Cardiac muscle cell (in vitro differentiated cells and primary cell): ENCODE results near the gene OR4X1. TPM values are rescaled to one million over a fixed set of nuclear protein-coding genes. Genes with fewer than 3 reads are reported as not detected.
"Not testable (repeated sequence)": the region's sequence is repeated elsewhere in the genome, so short reads cannot be mapped to it uniquely, and the experiment has no call there.

Experiments used
- DNase-seq, 2 donors: peaks; one replicate each; pipeline versions ENCODE4 v3.0.0 to v3.0.0-alpha.2; 2010 to 2017; ENCODE audit warnings: low read depth in 1 of 2, low spot score in 1 of 2
- H3K27ac ChIP-seq: fragments of 200-600 bp; sonication (generic); 2 replicates; pipeline ENCODE4 v1.5.1; 2016
- H3K27me3 ChIP-seq: fragments of 200-600 bp; sonication (generic); 2 replicates; pipeline ENCODE4 v1.6.0; 2016; ENCODE audit warnings: control low read depth
- H3K36me3 ChIP-seq: fragments of 200-600 bp; sonication (generic); 2 replicates; pipeline ENCODE4 v1.5.1; 2016; ENCODE audit warnings: control low read depth
- H3K4me1 ChIP-seq: fragments of 200-600 bp; sonication (generic); 2 replicates; pipeline ENCODE4 v1.8.1; 2017; ENCODE audit warnings: low read depth, mild to moderate bottlenecking, mixed run types
- H3K4me3 ChIP-seq: fragments of 200-600 bp; sonication (generic); 2 replicates; pipeline ENCODE4 v1.5.1; 2016; ENCODE audit warnings: mild to moderate bottlenecking
- H3K9me3 ChIP-seq: fragments of 200-600 bp; sonication (generic); 2 replicates; pipeline ENCODE4 v1.5.1; 2017; ENCODE audit warnings: low read depth, mild to moderate bottlenecking, control low read depth
- CTCF ChIP-seq: IDR thresholded peaks from 2 replicates; pipeline ENCODE4 v1.5.1; 2012; ENCODE audit warnings: low read depth, mild to moderate bottlenecking, low read length
- polyA plus RNA-seq: library from polyadenylated mRNA; unstranded; fragments of >200 nt; fragmentation: Nextera tagmentation; extraction: Ambion mirVana; gene quantifications from 2 replicates; pipeline ENCODE4 v1.2.1, GENCODE V29; 2016
- total RNA-seq: library from RNA; depleted of rRNA; stranded (reverse); fragments of >200 nt; gene quantifications from 2 replicates; pipeline ENCODE4 v1.2.3, GENCODE V29; 2016

Gene OR4X1
- total and polyA plus RNA-seq, 2 experiments from 2014 or later, result not detected

GRCh38 chr11:48307760-48308386 is 44.2 kb downstream of the OR4X1 start:
- Histone ChIP-seq H3K27me3 (no peaks in the 10 kb centered on the region), H3K9me3 (no peaks in the 10 kb centered on the region), H3K4me3 (no peak overlapping the region), H3K36me3 (no peaks in the 10 kb centered on the region), H3K4me1 (no peaks in the 10 kb centered on the region), H3K27ac (no peak overlapping the region)
- peak; percentile 78 for TF ChIP-seq CTCF
- peak; percentile 0 to 49 for DNase-seq

GRCh38 chr11:48313590-48313989 is 49.9 kb downstream of the OR4X1 start:
- H3K36me3 ChIP-seq, DNase-seq, H3K9me3 ChIP-seq, H3K27me3 ChIP-seq, H3K4me3 ChIP-seq, H3K4me1 ChIP-seq, H3K27ac ChIP-seq: not testable (repeated sequence)

Other genes with a start within 250 kb of the OR4X1 start
- not detected in 2 replicates for gene OR4B1, start 47.1 kb upstream of the OR4X1 start, total RNA-seq
- not detected in 2 replicates for gene OR4B1, start 47.1 kb upstream of the OR4X1 start, polyA plus RNA-seq
- not detected in 2 replicates for gene OR4X2, start 18.8 kb upstream of the OR4X1 start, total RNA-seq
- not detected in 2 replicates for gene OR4X2, start 18.8 kb upstream of the OR4X1 start, polyA plus RNA-seq
- gene OR4S1, start 42.4 kb downstream of the OR4X1 start, total RNA-seq, result not detected in 2 replicates
- not detected in 2 replicates for gene OR4S1, start 42.4 kb downstream of the OR4X1 start, polyA plus RNA-seq
- gene OR4C3, start 61.1 kb downstream of the OR4X1 start, total RNA-seq, result not detected in 2 replicates
- gene OR4C3, start 61.1 kb downstream of the OR4X1 start, polyA plus RNA-seq, result not detected in 2 replicates
- not detected in 2 replicates for gene OR4C5, start 102.6 kb downstream of the OR4X1 start, total RNA-seq
- not detected in 2 replicates for gene OR4C5, start 102.6 kb downstream of the OR4X1 start, polyA plus RNA-seq
- gene OR4A47, start 224.9 kb downstream of the OR4X1 start, total RNA-seq, result not detected in 2 replicates
- gene OR4A47, start 224.9 kb downstream of the OR4X1 start, polyA plus RNA-seq, result not detected in 2 replicates